Urinary bladder (tissue), 4 donors: Measurements from ENCODE around the gene PDE4DIP. TPM values are rescaled to one million over a fixed set of nuclear protein-coding genes. Genes with fewer than 3 reads are reported as not detected.
"Not testable (repeated sequence)": the region's sequence is repeated elsewhere in the genome, so short reads cannot be mapped to it uniquely, and the experiment has no call there.

Experiments used
- DNase-seq: peaks from one replicate; pipeline ENCODE4 v3.0.0-alpha.2; 2015; ENCODE audit errors: extremely low spot score
- H3K27ac ChIP-seq: one replicate; pipeline ENCODE4 v1.5.1; 2013; ENCODE audit warnings: low read depth, mild to moderate bottlenecking, moderate library complexity
- H3K36me3 ChIP-seq: one replicate; pipeline ENCODE4 v1.6.1; 2013; ENCODE audit warnings: mild to moderate bottlenecking, moderate library complexity; ENCODE audit not compliant: insufficient read depth
- H3K4me1 ChIP-seq: one replicate; pipeline ENCODE4 v1.6.1; 2013; ENCODE audit warnings: mild to moderate bottlenecking, moderate library complexity; ENCODE audit not compliant: insufficient read depth
- H3K4me3 ChIP-seq: one replicate; pipeline ENCODE4 v1.5.1; 2013; ENCODE audit warnings: low read depth, low read length
- WGBS: extraction: QIAGEN DNeasy Blood & Tissue Kit; methylation state at CpG from one replicate; pipeline ENCODE4 v1.1.7; 2013; 5-methylcytosine and 5-hydroxymethylcytosine counted together
- polyA plus RNA-seq: library from polyadenylated mRNA; stranded (reverse); fragments of 200-250 nt; gene quantifications from one replicate; pipeline ENCODE4 v1.2.3, GENCODE V29; 2013
- total RNA-seq: library from RNA; depleted of rRNA; stranded (reverse); fragments of >200 nt; gene quantifications from one replicate; pipeline ENCODE4 v1.2.3, GENCODE V29; 2014
- donor health status: healthy with polysubstance abuse.
- donor health status: healthy.

Gene PDE4DIP
- total and polyA plus RNA-seq, 2 donors: 18.1 to 127 TPM

DNA sequence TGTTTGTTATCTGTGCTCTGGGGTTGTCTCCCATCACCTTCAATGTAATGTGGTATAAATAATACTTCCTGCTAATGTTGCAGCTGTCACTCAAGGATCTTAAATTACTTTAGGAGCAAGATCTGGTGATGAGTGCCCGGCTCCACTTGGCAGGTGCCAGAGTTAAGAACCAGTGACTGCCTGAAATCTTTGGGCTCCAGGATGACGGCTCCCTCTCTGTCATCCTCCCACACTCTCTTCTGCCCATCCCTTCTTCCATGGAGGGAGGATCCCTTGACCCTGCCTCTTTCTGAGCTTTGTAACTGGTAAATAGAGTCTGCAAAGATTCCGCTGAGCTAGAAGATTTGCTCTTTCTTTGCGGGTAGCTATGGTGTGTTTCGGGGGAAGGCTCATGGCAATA, 44.4 kb downstream of the PDE4DIP start:
- H3K27ac ChIP-seq: not testable (repeated sequence)
- WGBS: no CpG with 5 or more reads among the region's 5 CpGs

DNA sequence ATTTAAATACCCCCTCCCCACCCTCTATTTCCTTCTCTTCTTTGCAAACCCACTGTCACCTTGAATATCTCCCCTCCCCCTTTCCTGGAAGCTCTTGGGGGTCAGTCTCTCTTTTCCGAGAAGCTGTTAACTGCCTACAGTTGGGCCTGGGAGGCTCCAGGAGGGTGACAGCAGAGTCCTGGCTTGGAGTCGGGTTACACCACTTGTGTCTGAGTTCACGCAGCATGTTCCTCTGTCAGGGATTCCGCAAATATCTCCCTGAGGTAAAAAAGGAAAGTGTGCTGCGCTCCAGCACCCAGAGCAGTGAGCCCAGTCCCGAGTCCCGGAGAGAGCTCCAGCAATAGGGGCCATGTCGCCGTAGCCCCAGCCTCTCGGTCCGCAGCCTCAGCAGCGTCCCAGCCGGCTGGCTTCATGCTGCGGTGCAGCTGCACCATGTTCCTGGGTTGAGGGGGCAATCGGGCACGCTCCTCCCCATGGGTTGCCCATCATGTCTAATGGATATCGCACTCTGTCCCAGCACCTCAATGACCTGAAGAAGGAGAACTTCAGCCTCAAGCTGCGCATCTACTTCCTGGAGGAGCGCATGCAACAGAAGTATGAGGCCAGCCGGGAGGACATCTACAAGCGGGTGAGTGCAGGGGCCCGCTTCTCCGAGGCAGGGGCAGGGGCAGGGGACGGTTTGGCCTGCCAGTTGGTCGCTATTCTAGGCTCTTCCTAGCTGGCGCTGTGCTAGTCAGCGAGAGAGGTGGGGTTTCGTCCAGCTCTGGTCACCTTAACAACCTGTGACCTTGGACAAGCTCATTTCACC, 45.2 kb downstream of the PDE4DIP start:
- not testable (repeated sequence) for DNase-seq, H3K4me1 ChIP-seq, H3K27ac ChIP-seq, H3K36me3 ChIP-seq, H3K4me3 ChIP-seq
- 51% methylated on average over 7 of the region's 28 CpGs for WGBS

More for the DNA sequence above, 44.4 kb downstream of the PDE4DIP start:
- not testable (repeated sequence) for H3K4me3 ChIP-seq, H3K36me3 ChIP-seq, DNase-seq, H3K4me1 ChIP-seq

DNA sequence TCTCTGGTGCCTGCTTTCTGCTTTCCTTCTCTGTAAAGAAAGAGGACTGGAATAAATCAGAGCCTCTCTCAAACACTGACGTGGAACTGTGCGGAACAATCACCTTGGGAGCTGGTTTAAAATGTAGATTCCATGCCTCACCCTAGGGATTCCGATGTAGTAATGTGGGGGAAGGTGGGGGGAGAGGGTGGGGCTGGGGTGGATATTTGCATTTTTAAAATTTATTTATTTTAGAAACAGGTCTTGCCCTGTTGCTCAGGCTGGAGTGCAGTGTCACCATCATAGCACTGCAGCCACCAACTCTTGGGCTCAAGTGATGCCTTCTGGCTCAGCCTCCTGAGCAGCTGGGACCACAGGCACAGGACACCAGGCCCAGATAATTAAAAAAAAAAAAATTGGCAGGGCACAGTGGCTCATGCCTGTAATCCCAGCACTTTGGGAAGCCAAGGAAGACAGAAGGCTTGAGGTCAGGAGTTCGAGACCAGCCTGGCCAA, 45.9 kb downstream of the PDE4DIP start:
- not testable (repeated sequence) for H3K36me3 ChIP-seq, DNase-seq, H3K4me1 ChIP-seq, H3K4me3 ChIP-seq, H3K27ac ChIP-seq
- WGBS: no CpG with 5 or more reads among the region's 4 CpGs

DNA sequence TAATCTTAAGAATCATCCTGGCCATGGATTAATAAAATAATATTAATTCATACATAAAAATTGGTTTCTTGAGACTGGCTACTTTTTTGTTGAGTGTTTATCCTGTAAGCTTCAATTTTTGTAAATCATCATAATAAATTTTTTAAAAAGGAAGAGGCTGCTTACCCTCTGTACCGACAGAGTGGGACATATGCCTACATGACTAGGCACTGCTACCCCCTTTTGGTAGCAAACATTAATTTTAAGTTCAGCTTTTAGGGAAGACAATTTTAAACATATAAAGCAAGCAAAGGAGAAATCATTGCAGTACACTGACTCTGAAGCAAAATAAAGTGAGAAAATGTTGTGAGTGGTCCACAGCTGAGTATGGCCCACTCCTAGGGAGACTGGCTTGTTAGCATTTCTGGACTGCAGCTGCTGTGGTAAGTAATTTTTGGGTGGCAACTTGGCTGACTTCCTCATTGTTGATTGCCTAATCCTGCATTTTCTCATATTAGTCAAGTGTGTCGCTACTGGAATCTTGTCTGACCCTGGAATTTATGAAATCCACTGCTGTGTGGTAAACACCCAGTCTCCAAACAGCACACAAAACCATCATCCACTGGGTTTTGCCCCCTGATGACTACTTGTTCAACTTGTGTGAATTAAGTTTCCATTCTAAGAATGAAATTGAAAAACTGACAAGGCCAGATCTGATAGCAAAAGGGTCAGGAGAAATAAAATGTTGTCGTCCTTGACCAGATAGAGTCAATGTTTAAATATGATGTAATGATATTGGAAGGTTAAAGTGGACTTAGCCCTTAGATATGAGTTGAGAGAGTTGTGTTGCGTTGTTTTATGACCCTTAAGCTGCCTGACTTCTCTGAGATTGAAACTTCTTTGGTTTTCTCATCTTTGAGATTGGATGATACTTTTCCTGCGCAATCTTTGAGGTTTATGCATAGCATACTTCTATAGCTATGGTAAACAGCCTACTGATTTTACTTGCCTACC, 50.4 kb downstream of the PDE4DIP start:
- no CpG with 5 or more reads among the region's 5 CpGs for WGBS
- H3K27ac ChIP-seq, H3K4me3 ChIP-seq, H3K4me1 ChIP-seq, DNase-seq, H3K36me3 ChIP-seq: not testable (repeated sequence)

DNA sequence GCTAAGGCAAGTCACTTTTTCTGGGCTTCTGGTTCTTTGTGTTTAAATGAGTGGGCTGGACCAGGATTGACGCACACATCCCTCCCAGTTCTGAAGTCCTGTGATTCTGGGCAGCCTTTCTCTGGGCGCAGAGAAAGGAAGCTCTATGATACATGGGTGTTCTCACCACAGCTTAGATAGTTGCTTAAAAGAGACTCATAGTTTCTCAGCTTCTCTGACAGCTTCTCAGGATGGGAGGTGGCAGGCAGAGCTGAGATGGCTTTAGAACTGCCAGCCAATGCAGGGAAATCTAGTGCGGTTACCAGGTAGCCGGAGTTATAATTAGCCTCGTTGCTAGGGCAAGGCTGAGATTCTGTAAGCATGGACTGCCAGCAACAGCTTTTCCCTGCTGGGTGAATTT, 55.8 kb downstream of the PDE4DIP start:
- DNase-seq, H3K4me1 ChIP-seq: not testable (repeated sequence)
- WGBS: no CpG with 5 or more reads among the region's 5 CpGs

DNA sequence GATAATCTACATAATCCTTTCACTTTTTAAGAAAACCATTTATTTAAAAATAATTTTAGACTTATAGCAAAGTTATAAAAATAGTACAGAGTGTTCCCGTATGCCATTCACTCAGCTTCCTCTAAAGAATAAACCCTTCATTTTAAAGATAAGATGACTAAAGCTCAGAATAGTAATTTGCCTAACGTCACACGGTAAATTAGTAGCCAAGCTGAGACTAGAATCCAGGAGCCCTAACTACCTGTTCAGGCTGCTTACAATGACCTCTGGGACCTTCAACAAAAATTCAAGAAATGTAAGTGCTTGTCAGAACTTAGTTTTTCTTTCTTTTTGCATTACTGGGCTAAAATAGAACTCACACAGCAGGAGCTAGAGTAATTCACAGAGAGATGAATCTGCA, 56.5 kb downstream of the PDE4DIP start:
- not testable (repeated sequence) for H3K4me3 ChIP-seq, H3K27ac ChIP-seq
- no CpG with 5 or more reads among the region's 3 CpGs for WGBS

More for the DNA sequence above, 55.8 kb downstream of the PDE4DIP start:
- not testable (repeated sequence) for H3K36me3 ChIP-seq, H3K27ac ChIP-seq, H3K4me3 ChIP-seq

DNA sequence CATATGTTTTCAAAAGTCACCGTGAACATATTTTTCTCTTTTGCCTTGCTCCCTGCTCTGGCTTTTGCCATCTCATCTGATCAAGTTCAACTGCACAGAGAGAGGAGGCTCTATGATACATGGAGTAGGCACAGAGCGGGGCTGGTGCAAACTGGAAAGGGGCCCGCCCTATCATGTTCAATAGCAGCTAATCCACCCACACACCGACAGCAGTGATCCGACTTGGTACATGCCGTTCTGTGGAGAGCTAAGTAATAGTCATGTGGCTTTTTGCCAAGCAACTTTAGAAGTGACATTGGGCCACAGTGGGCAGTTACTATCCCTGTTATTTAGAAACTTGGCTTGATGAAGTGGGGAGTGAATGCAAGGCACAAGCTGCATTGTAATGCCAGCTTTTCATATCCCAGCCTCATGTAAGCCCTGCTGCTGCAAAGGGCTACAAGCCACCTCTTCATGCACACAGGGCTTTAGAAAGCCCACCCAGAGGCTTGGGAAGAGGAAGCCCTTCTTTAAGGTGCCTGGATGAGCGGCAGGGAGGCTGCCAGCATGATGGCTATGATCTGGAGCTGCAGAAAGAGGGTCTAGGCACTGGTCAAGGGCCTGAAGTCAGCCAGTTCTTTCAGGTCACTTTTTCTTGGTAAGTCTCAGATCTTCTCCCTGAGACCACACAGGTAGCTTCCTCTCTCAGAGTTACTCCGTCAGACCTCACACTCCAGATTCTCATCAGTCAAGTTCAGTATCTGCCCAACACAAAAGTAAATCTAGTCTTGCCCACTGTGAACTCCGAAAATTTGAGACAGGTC, 57.1 kb downstream of the PDE4DIP start:
- not testable (repeated sequence) for DNase-seq, H3K4me3 ChIP-seq, H3K36me3 ChIP-seq, H3K27ac ChIP-seq, H3K4me1 ChIP-seq
- WGBS: 72% methylated on average over 3 of the region's 9 CpGs

More for the DNA sequence above, 56.5 kb downstream of the PDE4DIP start:
- H3K36me3 ChIP-seq, H3K4me1 ChIP-seq, DNase-seq: not testable (repeated sequence)

DNA sequence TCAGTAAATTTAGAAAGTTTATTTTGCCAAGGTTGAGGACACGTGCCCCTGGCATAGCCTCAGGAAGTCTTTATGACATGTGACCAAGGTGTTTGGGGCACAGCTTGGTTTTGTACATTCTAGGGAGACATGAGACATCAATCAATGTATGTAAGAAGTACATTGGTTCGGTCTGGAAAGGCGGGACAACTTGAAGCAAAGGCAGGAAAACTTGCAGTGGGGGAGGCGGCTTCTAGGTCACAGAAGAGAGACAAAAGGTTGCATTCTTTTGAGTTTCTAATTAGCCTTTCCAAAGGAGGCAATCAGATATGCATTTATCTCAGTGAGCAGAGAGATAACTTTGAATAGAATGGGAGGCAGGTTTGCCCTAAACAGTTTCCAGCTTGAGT, 57.7 kb downstream of the PDE4DIP start:
- not testable (repeated sequence) for H3K4me1 ChIP-seq, H3K4me3 ChIP-seq, H3K27ac ChIP-seq, H3K36me3 ChIP-seq, DNase-seq
- WGBS: no CpG with 5 or more reads among the region's 4 CpGs

DNA sequence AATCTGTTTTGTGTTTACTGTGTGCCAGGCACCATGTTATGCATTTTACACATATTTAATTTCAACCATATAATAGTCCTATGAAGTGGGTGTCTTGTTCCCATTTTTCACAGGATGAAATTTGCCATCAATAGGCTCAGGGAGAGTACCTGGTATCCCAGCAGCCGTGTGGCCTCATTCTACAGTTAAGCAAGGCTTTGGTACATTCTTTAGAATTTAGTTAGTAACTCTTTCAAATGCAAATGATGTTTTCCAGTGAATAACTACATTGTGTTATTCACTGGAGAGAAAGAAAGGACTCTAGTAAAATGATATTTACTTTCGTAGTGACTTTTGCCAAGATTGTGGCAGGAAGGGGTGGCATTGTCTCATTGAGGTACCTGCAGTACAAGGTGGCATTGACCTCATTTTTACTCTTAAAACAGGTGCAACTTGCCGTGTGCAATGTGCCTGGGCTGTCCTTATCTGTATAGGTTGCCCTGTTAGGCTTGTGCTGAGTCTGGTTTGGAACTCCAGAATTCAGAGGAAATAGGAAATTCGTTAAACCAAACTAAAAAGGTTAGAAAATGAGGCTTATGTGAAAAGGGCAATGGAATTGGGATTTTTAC, 65.1 kb downstream of the PDE4DIP start:
- not testable (repeated sequence) for H3K36me3 ChIP-seq, H3K4me3 ChIP-seq, H3K27ac ChIP-seq, H3K4me1 ChIP-seq, DNase-seq
- WGBS: no CpG with 5 or more reads among the region's 4 CpGs

DNA sequence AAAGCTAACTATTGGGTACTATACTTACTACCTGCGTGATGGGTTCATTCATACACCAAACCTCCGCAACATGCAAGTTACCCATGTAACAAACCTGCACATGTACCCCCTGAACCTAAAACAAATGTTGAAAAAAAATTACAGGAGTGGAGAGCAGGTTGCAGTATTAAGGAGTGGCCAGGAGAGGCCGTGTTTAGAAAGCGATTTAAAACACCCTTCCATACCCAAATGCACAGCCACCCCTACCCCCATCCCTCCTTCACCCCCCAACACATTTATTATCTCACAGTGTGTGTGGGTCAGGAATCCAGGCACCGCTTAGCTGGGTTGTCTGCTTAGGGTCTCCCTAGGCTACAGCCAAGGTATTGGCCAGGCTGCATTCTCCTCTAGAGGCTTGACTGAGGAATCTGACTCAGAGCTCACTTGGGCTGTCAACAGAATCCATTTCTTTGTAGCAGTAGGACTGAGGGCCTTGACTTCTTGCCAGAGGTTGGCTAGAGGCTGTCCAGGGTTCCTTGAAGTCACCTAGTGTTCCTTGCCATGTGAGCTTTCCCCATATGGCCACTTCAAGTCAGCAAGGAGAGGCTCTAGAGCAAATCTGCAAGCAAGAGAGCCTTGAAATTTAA, 67.2 kb downstream of the PDE4DIP start:
- not testable (repeated sequence) for H3K4me1 ChIP-seq, DNase-seq, H3K27ac ChIP-seq, H3K4me3 ChIP-seq, H3K36me3 ChIP-seq
- WGBS: no CpG with 5 or more reads among the region's 5 CpGs

DNA sequence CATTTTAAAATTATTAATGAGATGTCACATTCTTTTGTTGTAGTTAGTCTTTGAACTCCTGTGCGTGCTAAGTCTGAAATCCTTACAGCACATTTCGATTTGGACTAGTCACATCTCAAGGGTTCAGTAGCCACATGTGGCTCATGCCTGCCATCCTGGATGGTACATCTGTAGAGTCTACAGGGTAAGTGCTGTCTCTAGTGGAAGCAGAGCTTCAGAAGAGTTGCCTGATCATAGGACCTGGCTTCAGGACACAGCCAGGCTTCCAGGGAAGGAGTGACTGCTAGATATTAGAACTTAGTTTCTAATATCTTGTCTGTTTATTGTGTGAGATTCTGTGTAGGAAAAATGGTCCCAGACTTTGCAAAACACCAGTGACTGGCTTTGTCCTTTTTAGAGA, 72.0 kb downstream of the PDE4DIP start:
- DNase-seq, H3K27ac ChIP-seq, H3K4me3 ChIP-seq, H3K36me3 ChIP-seq, H3K4me1 ChIP-seq: not testable (repeated sequence)
- WGBS: no CpG with 5 or more reads among the region's 2 CpGs

DNA sequence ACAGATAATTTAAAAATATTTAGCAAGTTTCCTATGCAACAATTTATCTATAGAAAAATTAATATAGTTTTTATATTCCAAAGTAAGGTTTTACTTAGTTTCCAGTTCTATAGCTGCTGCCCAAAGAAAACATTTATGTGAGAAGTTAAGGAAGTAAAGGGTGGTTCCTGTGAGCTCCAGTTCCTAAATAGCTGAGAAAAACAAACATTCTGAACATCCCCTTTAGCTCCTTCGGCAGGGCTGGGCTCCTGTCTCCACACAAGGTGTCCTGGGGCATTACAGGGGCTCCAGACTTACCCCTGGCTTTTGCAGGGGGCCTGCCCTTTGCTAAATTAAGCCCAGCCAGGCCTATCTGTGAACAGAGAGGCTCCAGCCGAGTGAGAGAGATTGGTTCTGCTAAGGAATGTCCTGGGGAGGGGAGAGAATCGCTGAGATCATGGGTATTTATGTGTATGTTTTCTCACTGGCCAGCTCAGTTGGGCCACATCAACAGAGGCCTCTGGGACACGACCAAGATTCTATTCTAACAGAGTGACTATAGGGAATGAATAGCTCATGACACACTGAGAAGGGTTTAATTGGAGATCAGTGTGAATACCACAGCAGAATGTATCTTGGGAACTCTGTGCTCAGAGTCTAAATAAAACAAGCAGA, 72.6 kb downstream of the PDE4DIP start:
- WGBS: 17% methylated on average over 2 of the region's 4 CpGs
- not testable (repeated sequence) for DNase-seq, H3K27ac ChIP-seq, H3K36me3 ChIP-seq, H3K4me3 ChIP-seq, H3K4me1 ChIP-seq
